KG1 (cell line): ENCODE data around the gene TFF3.
"Not testable (repeated sequence)": the region's sequence is repeated elsewhere in the genome, so short reads cannot be mapped to it uniquely, and the experiment has no call there.

Experiments used
- DNase-seq: peaks from one replicate; lab custom pipeline; 2025; lab: John Stamatoyannopoulos, UW

TFF3 gene

GRCh38 chr21:42304556-42305454, 10.4 kb downstream of the TFF3 start:
- no peak for DNase-seq

GRCh38 chr21:42303443-42303842, 11.8 kb downstream of the TFF3 start:
- no peak for DNase-seq

GRCh38 chr21:42302794-42303193, 12.4 kb downstream of the TFF3 start:
- DNase-seq, result no peak

GRCh38 chr21:42302076-42302650, 13.0 kb downstream of the TFF3 start:
- DNase-seq, result no peak

GRCh38 chr21:42301371-42302075, 13.7 kb downstream of the TFF3 start:
- no peak for DNase-seq

- no peak for DNase-seq
These were observed 14.3 kb downstream of the TFF3 start for GRCh38 chr21:42300956-42301355.

- no peak for DNase-seq
These were observed 15.1 kb downstream of the TFF3 start for GRCh38 chr21:42300045-42300583.

- DNase-seq, result no peak
These were observed 15.7 kb downstream of the TFF3 start for GRCh38 chr21:42299324-42300044.

GRCh38 chr21:42298657-42299056, 16.6 kb downstream of the TFF3 start:
- DNase-seq, result no peak

- no peak for DNase-seq
These were observed 17.0 kb downstream of the TFF3 start for GRCh38 chr21:42298237-42298636.

- no peak for DNase-seq
These were observed 17.8 kb downstream of the TFF3 start for GRCh38 chr21:42297377-42297776.

GRCh38 chr21:42296501-42296900, 18.7 kb downstream of the TFF3 start:
- DNase-seq, result no peak

GRCh38 chr21:42295845-42296244, 19.4 kb downstream of the TFF3 start:
- no peak for DNase-seq

GRCh38 chr21:42294273-42294880, 20.8 kb downstream of the TFF3 start:
- no peak for DNase-seq

GRCh38 chr21:42293649-42294272, 21.4 kb downstream of the TFF3 start:
- DNase-seq, result no peak

- not testable (repeated sequence) for DNase-seq
These were observed 22.6 kb downstream of the TFF3 start for GRCh38 chr21:42292563-42293142.

GRCh38 chr21:42291751-42292562, 23.3 kb downstream of the TFF3 start:
- no peak for DNase-seq

GRCh38 chr21:42291003-42291750, 24.0 kb downstream of the TFF3 start:
- no peak for DNase-seq

GRCh38 chr21:42290505-42290904, 24.7 kb downstream of the TFF3 start:
- no peak for DNase-seq
